Activated CD8-positive, alpha-beta memory T cell treated with anti-CD3 and anti-CD28 coated beads, Interleukin-2, amount 50 U/mL, for 48 hours (primary cell): ENCODE measurements around the gene ACTN1.

ENCODE experiments used
- DNase-seq: peaks from one replicate; pipeline ENCODE4 v3.0.0-alpha.2; 2020

ACTN1 gene

GRCh38 chr14:68931474-68932051 lies 47.5 kb downstream of the ACTN1 start:
- no peak for DNase-seq

GRCh38 chr14:68931063-68931462 lies 48.0 kb downstream of the ACTN1 start:
- DNase-seq: no peak

- DNase-seq: no peak
Measured at GRCh38 chr14:68929623-68930307, 49.3 kb downstream of the ACTN1 start.

- DNase-seq: no peak
Measured at GRCh38 chr14:68928770-68929550, 50.1 kb downstream of the ACTN1 start.

GRCh38 chr14:68927956-68928675 lies 51.0 kb downstream of the ACTN1 start:
- DNase-seq: no peak

- no peak for DNase-seq
Measured at GRCh38 chr14:68927089-68927488, 52.0 kb downstream of the ACTN1 start.

- no peak for DNase-seq
Measured at GRCh38 chr14:68926236-68926635, 52.9 kb downstream of the ACTN1 start.

GRCh38 chr14:68925373-68925772 lies 53.7 kb downstream of the ACTN1 start:
- no peak for DNase-seq

GRCh38 chr14:68924186-68925158 lies 54.6 kb downstream of the ACTN1 start:
- no peak for DNase-seq

GRCh38 chr14:68922886-68923285 lies 56.2 kb downstream of the ACTN1 start:
- no peak for DNase-seq

GRCh38 chr14:68922201-68922621 lies 56.9 kb downstream of the ACTN1 start:
- no peak for DNase-seq

GRCh38 chr14:68921666-68922065 lies 57.4 kb downstream of the ACTN1 start:
- no peak for DNase-seq

- no peak for DNase-seq
Measured at GRCh38 chr14:68921049-68921448, 58.1 kb downstream of the ACTN1 start.

- DNase-seq: no peak
Measured at GRCh38 chr14:68919129-68919927, 59.8 kb downstream of the ACTN1 start.

GRCh38 chr14:68918612-68919011 lies 60.5 kb downstream of the ACTN1 start:
- DNase-seq: no peak

GRCh38 chr14:68916358-68916941 lies 62.7 kb downstream of the ACTN1 start:
- no peak for DNase-seq

GRCh38 chr14:68913516-68913915 lies 65.6 kb downstream of the ACTN1 start:
- no peak for DNase-seq

- DNase-seq: peak; percentile 87
Measured at GRCh38 chr14:68911594-68912227, 67.4 kb downstream of the ACTN1 start.

GRCh38 chr14:68910540-68910939 lies 68.6 kb downstream of the ACTN1 start:
- DNase-seq: peak; percentile 64

- no peak for DNase-seq
Measured at GRCh38 chr14:68908803-68909202, 70.3 kb downstream of the ACTN1 start.
